CD4-positive, alpha-beta T cell treated with Interleukin-6 at 100 ng/mL for 8 hours (primary cell): Measurements from ENCODE around the gene KRT75.

Source experiments
- DNase-seq: peaks from one replicate; pipeline ENCODE4 v3.0.0-alpha.2; 2020; ENCODE audit warnings: mixed read lengths, low spot score

KRT75 gene

GRCh38 chr12:52439845-52440244 lies 5.7 kb upstream of the KRT75 start:
- no peak for DNase-seq

DNA sequence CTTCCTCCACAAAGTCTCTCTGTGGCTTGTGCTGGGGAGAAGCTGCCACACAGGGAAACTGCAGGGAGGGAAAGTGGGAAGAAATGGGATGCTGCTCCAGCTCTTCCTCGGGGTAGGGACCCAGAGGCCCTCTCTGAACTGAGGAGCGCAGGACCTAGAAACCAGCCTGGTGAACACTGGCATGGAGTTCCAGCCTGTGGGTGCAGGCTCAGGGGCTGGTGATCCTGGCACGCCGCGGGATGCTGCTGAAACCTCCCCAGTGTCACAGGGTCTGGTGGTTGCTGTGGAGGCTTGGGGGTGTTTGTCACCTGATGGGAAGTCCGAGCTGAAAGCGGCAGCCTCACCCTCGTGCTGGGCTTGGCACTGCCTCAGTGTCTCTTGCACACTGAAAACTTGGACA lies 5.2 kb upstream of the KRT75 start:
- DNase-seq = no peak

DNA sequence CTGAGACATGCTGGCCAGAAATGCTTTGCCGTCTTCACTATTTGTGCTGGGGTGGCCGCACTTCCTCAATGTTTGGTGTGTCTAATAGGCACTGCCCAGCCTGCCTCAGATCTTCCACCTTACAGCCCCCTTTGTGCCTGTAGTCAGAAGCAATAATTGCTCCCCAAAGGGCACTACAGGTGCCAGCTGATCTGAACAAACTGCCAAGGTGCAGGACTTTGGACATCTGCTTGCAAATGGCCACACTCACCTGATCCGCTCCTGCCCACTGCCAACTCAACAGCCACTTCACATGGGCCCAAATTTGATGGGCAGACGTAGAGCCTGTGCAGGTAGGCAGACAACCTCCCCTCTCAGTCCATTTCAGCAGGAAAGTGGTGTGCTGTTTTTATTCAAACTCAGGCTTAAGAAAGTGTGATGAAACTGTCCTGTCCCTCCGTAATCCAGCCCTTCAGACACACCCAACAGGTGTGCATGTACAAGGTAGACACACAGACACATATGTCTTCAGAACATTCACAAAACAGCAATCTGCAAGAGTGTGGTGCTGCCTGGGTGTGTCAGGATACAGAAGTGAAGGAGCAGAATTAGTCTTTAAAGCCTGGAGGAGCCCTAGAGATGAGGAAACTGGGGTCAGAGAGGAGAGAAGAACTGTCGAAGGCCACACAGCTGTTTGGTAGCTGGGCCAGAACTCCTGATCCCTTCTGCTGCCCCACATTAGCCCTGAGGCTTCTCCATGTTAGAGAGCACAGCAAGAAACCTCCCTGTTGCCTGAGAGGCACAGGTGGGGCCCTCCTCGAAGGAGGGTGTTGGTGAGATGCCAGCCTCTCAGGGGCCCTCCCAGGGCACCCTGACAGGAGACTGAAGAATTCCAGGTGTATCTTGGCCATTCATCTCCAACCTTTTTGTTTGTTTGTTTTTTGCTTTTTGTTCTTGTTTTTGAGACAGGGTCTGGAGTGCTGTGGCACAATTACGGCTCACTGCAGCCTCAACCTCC lies 4.4 kb upstream of the KRT75 start:
- DNase-seq = no peak

DNA sequence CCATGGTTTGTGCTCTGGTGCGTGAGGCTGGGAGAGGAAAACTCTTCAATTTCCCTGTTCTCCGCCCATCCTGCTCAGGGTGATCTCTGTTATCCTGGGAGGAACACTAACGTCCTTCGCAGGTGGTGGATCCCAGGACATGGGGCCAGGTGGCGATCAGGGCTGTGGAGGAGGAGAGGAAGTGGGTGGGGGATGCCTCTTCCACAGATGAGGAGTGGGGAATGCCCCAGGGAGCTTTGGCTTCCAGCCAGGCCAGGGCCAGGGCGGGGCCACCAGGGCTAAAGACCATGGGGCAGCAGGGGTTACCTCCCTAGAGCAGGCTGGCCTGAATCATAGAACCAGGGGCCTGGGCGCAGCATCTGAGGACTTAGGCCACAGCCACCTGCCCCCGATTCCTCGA lies 3.3 kb upstream of the KRT75 start:
- DNase-seq = no peak

GRCh38 chr12:52436828-52437474 lies 2.8 kb upstream of the KRT75 start:
- DNase-seq = no peak

DNA sequence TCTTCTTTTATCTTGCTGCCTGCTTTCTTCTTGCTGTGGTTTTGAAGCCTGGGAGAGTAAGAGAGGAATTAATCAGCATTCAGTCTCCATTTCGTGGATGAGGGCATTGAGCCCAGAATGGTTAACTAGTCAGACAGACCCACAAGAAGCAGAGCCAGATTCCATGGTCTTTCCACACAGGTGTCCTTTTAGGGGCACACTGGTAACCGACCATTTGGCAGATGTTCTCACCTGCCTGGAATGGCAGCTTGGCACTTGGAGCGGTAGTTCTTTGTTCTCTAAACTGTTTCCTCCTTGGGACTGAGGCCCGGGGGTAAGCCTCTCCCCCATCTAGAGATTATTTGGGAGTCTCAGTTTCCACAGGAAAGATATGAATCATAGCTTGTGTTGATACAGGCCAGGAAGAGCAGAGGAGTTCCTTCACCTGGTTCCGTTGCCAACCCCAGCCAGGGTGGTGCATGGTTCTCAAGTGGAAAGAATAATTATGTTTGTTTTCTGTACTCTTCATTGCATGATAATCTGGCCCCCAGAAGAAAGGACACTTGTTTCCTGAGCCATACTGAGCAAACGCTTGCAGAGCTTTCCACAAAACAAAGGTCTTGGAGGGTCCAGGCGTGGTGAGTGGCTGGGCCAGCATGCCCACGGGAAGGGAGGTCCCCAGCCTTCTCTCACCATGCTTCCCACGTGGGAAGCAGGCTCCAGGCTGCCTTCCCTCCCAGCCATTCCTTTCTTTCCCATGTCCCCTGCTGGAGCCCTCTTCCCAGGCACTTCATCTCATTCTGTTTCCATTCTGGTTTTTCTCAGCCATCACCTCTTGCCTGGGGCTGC lies 2.0 kb upstream of the KRT75 start:
- DNase-seq = no peak

GRCh38 chr12:52435659-52435999 lies 1.5 kb upstream of the KRT75 start:
- no peak for DNase-seq

DNA sequence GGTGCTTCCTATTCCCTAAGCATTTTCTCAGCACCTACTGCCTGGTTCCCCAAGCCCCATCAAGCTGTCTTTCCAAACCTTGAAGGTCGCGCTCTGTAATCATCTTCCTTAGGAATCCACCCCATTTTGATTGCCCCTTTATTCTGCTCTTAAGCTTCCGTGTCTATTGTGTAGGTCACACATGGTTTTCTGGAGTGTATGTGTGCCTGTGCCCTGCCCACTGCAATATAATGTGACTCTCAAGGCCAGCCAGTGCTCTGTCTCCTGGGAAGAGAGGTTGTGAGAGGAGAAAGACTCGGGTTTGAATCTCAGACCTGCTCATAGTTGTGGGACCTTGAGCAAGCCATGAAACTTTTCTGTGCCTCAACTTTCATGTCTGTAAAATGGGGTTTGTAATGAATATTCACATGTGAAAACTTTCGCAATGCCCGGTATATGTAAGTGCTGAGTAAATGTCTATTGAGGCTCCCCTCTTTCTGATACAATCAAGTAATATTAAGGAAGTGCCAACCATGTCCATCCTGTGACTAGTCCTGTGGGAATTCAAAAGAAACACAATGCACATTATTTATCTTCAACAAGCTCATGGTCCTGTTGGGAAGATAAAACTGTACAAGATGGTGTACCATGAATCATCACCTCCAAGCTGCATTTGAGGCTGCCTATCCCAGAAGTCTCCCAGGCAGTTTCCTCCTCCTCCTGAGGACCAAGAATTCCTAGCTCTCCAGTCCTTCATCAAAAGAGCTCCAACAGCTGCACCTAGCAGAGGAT lies 774 bp upstream of the KRT75 start:
- DNase-seq = no peak

GRCh38 chr12:52433501-52434080 lies 580 bp downstream of the KRT75 start:
- DNase-seq = no peak

- DNase-seq = no peak
Measured at GRCh38 chr12:52432559-52433207, 1.5 kb downstream of the KRT75 start.

- no peak for DNase-seq
Measured at GRCh38 chr12:52428121-52428520, 6.0 kb downstream of the KRT75 start.

GRCh38 chr12:52427083-52427482 lies 7.1 kb downstream of the KRT75 start:
- DNase-seq = no peak

DNA sequence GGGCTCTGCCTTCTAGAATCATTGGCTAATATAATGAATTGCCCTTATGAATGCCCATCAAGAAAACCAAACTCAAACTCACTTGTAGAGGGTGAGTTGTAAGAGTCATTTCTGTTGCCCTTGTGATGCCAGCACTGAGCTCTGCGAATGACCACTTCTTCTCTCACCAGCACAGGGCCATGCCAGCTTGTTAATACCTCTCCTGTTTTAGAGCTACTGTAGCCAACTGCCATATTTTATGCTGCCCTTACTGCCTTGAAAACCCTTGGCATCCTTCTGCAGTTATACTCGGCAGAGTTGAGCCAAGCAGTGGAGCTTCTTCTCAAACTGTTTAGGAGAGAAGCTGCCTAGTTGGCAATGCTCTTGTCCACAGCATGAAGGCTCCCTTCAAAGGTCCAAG lies 8.1 kb downstream of the KRT75 start:
- no peak for DNase-seq

DNA sequence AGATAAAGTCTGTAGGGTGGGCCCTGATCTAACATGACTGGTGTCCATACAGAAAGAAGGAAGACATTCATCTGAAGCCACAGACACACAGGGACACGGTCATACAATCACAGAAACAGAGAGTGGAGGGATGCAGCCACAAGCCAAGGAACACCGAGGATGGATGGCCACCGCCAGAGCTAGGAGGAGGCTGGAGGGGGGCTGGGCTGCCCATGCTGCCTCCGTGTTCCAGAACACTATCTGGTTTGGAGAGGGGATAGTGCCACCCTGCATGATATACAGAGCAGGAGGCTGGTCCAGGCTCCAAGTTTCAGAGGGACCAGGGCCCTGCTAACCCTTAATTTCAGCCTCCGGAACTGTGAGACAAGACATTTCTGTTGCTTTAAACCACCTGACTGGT lies 8.7 kb downstream of the KRT75 start:
- no peak for DNase-seq

DNA sequence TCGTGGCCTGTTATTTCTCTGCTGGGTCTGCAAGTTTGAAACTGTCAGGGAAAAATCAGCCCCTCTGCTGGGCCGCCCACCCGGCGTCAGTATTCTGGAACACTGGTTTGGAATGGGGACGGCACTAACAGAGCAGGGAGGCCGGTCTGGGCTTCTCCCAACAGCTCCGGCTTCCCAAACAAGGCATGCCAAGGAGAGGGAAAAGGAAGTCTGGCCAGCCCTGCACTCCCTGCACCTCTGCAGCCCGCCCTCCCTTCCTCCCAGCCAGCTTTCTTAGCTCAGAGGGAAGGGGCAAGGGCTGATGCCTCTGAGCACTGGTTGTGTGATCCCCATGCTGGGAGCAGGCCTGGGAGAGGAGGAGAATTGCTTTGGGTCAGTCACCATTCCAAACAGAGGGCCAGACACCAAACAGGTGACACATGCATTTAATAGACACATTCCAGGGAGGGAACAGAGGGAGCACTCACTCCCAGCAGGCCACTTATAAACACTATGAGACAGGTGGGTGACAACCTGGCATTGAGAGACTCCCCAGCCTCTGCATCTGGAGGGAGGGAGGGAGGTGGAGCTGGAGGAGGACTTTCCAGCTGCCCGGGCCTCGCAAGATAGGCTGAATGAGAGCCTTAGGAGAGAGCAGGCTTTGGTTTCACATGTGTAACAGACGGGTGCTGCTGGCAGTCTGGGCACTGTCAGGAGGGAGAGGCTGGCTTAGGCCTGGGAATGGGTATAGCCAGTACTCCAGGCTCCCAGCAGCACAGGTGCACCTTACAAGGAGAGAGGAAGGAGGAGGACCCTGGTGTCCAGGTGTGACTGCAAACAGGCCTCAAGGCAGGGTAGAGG lies 10.3 kb downstream of the KRT75 start:
- DNase-seq = no peak

DNA sequence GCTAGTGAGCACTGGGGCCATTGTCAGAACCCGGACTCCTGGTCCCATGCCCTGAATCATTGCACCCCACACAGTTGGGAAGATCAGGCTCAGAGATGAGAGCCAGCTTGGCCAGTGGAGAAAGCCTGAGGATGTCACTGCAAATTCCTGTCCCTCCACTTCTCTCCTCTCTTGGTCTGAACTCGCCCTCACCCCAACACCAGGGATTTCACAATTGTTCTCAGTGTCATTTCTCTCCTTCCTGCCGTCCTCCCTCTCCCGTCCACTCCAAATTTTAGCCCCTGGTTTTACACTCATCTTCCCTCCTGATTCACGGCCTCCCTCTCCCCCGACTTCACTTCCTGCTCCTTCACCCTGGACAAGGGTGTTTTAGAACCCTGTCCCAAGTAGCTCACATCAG lies 11.1 kb downstream of the KRT75 start:
- no peak for DNase-seq

DNA sequence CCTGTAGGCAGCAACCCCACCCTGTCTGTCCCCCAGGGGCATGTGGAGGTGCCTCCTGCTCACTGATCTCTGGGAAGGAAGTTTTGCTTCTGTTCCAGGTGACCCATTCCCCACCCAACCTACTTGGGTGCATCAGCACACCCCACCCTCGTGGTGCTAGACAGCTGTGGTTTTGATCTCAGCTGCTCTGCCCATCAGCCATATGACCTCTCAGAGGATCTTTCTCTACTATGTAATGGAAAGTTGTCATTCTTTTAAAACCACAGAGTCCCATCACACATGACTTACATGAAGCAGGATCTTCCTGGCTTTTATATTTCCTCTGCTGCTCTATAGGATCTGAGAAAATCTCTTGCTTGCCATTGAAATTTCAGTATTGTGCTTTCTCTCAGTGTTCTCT lies 14.5 kb downstream of the KRT75 start:
- DNase-seq = no peak

DNA sequence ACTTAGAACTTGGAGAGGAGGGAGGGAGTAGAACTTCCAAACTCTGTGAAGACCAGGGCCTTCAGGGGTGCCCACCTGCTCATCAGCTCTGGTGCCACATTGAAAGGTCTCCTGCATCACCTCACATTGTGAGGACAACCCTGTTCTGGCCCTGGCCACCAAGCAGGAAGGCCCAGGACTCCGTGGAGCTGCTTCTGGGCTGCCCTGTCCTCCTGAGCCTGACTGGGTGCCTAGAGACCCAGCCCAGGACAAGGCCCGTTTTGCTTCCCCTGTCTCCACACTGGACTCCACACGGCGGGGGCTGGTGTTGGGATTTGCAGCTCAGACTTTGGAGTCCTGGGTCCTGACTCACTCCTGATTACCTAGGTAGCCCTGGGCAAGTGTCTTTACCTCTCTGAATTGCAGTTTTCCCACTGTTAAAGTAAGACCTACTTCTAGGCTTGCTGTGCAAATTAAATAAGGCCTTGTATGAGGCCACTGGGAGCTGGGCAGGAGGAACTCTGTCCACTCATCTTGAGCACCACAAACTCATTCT lies 15.5 kb downstream of the KRT75 start:
- no peak for DNase-seq

DNA sequence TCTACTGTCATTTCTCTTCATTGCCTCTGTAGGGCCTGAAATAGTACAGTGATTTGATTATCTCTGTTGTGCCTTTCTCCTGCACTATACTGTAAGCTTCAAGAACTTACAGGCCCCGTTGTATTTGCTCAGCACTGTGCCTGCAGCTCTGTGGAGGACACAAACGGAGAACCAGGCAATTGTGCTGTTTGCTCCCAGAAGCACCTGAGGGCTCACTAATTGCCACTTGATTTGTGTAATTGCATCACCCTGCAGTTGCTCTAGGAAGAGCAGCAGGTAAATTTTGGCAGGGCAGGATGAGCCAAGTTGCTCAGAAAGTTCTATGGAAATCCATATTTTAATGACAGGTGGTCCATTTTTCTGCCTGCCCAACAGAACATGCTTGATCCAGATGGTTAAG lies 16.4 kb downstream of the KRT75 start:
- DNase-seq = no peak

GRCh38 chr12:52416795-52417194 lies 17.4 kb downstream of the KRT75 start:
- no peak for DNase-seq
